DND-41 (cell line): ENCODE measurements around the gene SPRR1B.
"Not testable (repeated sequence)": the region's sequence is repeated elsewhere in the genome, so short reads cannot be mapped to it uniquely, and the experiment has no call there.

Experiments
- ATAC-seq: fragments of 200-7000 bp; cut with Tn5 transposase; 3 replicates; pipeline ENCODE4 v1.9.1; 2021; ENCODE audit warnings: low read depth; ENCODE audit not compliant: insufficient read depth
- DNase-seq: peaks from one replicate; pipeline ENCODE4 v3.0.0-alpha.2; 2020
- H2AFZ ChIP-seq: 2 replicates; pipeline ENCODE4 v1.6.0; 2012; ENCODE audit warnings: low read depth, low read length
- H3K27ac ChIP-seq: 2 replicates; pipeline ENCODE4 v1.5.1; 2012; ENCODE audit warnings: low read length, inconsistent platforms
- H3K27me3 ChIP-seq: fragments of 200-600 bp; sonication (generic); 2 replicates; pipeline ENCODE4 v1.6.0; 2012; ENCODE audit warnings: low read length, mild to moderate bottlenecking, inconsistent platforms; ENCODE audit not compliant: insufficient read depth, poor library complexity
- H3K36me3 ChIP-seq: 2 replicates; pipeline ENCODE4 v1.5.1; 2012; ENCODE audit warnings: low read length, inconsistent platforms; ENCODE audit not compliant: insufficient read depth
- H3K4me1 ChIP-seq: 2 replicates; pipeline ENCODE4 v1.5.1; 2012; ENCODE audit warnings: mild to moderate bottlenecking, low read length; ENCODE audit not compliant: insufficient read depth
- H3K4me2 ChIP-seq: 2 replicates; pipeline ENCODE4 v1.6.0; 2012; ENCODE audit warnings: mild to moderate bottlenecking, moderate library complexity, low read length, inconsistent platforms; ENCODE audit not compliant: insufficient read depth
- H3K4me3 ChIP-seq, 2 experiments: fragments of 200-600 bp in 1 of 2; shearing (Covaris generic) in 1 of 2; 2 replicates each; pipeline ENCODE4 v1.5.1; 2012 to 2016; ENCODE audit warnings: inconsistent platforms in 2 of 2, low read length in 2 of 2, mild to moderate bottlenecking in 2 of 2, low read depth in 1 of 2, moderate library complexity in 1 of 2
- H3K79me2 ChIP-seq: 2 replicates; pipeline ENCODE4 v1.6.0; 2012; ENCODE audit warnings: low read length, inconsistent platforms; ENCODE audit not compliant: insufficient read depth
- H3K9ac ChIP-seq: 2 replicates; pipeline ENCODE4 v1.6.0; 2012; ENCODE audit warnings: low read depth, mild to moderate bottlenecking, inconsistent platforms, low read length, moderate library complexity
- H3K9me3 ChIP-seq: 2 replicates; pipeline ENCODE4 v1.5.1; 2012; ENCODE audit warnings: low read length, moderate library complexity, mild to moderate bottlenecking, inconsistent platforms; ENCODE audit not compliant: insufficient read depth, severe bottlenecking
- H4K20me1 ChIP-seq: 2 replicates; pipeline ENCODE4 v1.6.0; 2012; ENCODE audit warnings: low read length; ENCODE audit not compliant: insufficient read depth
- CTCF ChIP-seq: IDR thresholded peaks from 2 replicates; pipeline ENCODE4 v1.5.1; 2012; ENCODE audit warnings: borderline replicate concordance, low read length, moderate library complexity, mild to moderate bottlenecking; ENCODE audit not compliant: poor library complexity, severe bottlenecking; ENCODE audit errors: extremely low read depth
- EZH2 ChIP-seq: IDR thresholded peaks from 3 replicates; pipeline ENCODE4 v1.6.1; 2012; ENCODE audit warnings: borderline replicate concordance, low read depth, mild to moderate bottlenecking, moderate library complexity, low read length, inconsistent platforms; ENCODE audit not compliant: severe bottlenecking

The SPRR1B gene

DNA sequence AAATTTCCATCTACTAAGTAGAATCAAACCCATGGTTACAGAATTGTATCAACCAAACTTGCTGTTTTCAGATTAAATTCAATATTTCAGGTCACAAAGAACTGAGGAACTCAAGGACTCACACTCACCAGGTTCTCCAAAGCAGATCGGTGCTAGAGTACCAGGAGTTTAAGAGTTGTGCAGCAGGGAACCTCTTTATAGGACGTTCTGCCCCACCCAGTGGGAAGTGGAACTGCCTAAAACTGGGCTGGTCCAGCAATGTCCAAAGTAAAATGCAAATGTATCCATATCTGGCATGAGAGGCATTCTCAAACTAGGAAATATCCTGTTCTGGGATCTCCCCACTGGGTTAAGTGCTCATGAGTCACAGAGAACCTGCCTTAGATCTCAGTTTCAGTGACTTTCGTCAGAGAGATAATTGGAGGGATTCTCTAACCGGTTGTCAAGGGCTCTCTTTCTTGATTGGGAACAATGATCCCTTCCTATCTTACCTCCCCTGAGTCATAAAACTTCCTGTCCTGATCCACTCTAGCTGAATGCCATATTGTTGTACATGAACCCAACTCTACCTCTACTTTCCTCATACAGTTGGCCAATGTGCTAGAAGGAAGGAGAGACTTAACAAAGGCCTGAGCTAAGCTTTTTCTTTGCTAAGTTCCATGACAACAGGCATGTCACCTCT is 10.1 kb downstream of the SPRR1B start, which contains the start of gene SPRR2D:
SPRR2D (minus strand) TSS at position 171 of the 682 bp plus-strand sequence. CDS start 774 bp downstream, outside the sequence.
- H3K9me3 ChIP-seq, result no peaks in the 10 kb centered on the region
- no peak for DNase-seq
- H2AFZ ChIP-seq, result no peak within 1 kb of the TSS
- H3K27me3 ChIP-seq, result peaks cover 16% of the 10 kb centered on the region
- no peak within 1 kb of the TSS for H3K4me2 ChIP-seq
- H3K4me1 ChIP-seq, result no peaks in the 10 kb centered on the region
- H3K79me2 ChIP-seq, result no peaks in the 10 kb centered on the region
- H3K4me3 ChIP-seq, result no peak within 1 kb of the TSS
- no peaks in the 10 kb centered on the region for H4K20me1 ChIP-seq
- no peak within 1 kb of the TSS for H3K9ac ChIP-seq
- H3K36me3 ChIP-seq, result no peaks in the 10 kb centered on the region
- TF ChIP-seq CTCF (no peak), EZH2 (no peak)
- no peak within 1 kb of the TSS for H3K27ac ChIP-seq
- no peak for ATAC-seq

- H3K79me2 ChIP-seq, result no peaks in the 10 kb centered on the region
- TF ChIP-seq CTCF (no peak), EZH2 (no peak)
- peaks cover 5% of the 10 kb centered on the region for H3K27me3 ChIP-seq
- no peak overlapping the region for H3K9ac ChIP-seq
- no peak overlapping the region for H3K4me2 ChIP-seq
- H3K4me3 ChIP-seq, result no peak overlapping the region
- H3K4me1 ChIP-seq, result no peaks in the 10 kb centered on the region
- DNase-seq, result no peak
- H4K20me1 ChIP-seq, result no peaks in the 10 kb centered on the region
- H3K27ac ChIP-seq, result no peak overlapping the region
- no peak overlapping the region for H2AFZ ChIP-seq
- H3K36me3 ChIP-seq, result no peaks in the 10 kb centered on the region
- H3K9me3 ChIP-seq, result no peaks in the 10 kb centered on the region
- no peak for ATAC-seq
These were observed 18.2 kb downstream of the SPRR1B start for GRCh38 chr1:153049211-153049610.

- H2AFZ ChIP-seq, H3K4me1 ChIP-seq, H3K27ac ChIP-seq, H3K9ac ChIP-seq, H3K36me3 ChIP-seq, H3K4me3 ChIP-seq, DNase-seq, H3K79me2 ChIP-seq, ATAC-seq, H4K20me1 ChIP-seq, H3K4me2 ChIP-seq, H3K9me3 ChIP-seq: not testable (repeated sequence)
- peaks cover 13% of the 10 kb centered on the region for H3K27me3 ChIP-seq
These were observed 25.1 kb downstream of the SPRR1B start for GRCh38 chr1:153056111-153056510.

- ATAC-seq (no peak), DNase-seq (no peak)
- Histone ChIP-seq H3K9ac (no peak within 1 kb of the TSS), H3K79me2 (no peaks in the 10 kb centered on the region), H3K4me1 (no peaks in the 10 kb centered on the region), H3K27me3 (peaks cover 17% of the 10 kb centered on the region), H3K27ac (no peak within 1 kb of the TSS), H3K9me3 (no peaks in the 10 kb centered on the region), H3K4me2 (no peak within 1 kb of the TSS), H2AFZ (no peak within 1 kb of the TSS), H3K36me3 (no peaks in the 10 kb centered on the region), H3K4me3 (no peak within 1 kb of the TSS), H4K20me1 (no peaks in the 10 kb centered on the region)
- no peak for TF ChIP-seq EZH2
- TF ChIP-seq CTCF, result no peak
These were observed 26.4 kb downstream of the SPRR1B start, which contains the start of gene SPRR2A for GRCh38 chr1:153057375-153057774. Gene SPRR2A, minus strand, starts transcription at chr1:153057512. Its CDS starts 777 bp downstream, at chr1:153056735.
